HepG2 (cell line): ENCODE data around the gene MVB12A. TPM values are rescaled to one million over a fixed set of nuclear protein-coding genes. Genes with fewer than 3 reads are reported as not detected.

Experiments
- ELF1 ChIP-seq: sonication (generic); formaldehyde crosslinking; IDR thresholded peaks from 2 replicates; pipeline ENCODE4 v1.4.0; 2020; ENCODE audit warnings: missing genetic modification reagents
- GATAD2A ChIP-seq: IDR thresholded peaks from 2 replicates; pipeline ENCODE4 v1.6.1; 2016
- GMEB1 ChIP-seq: sonication (generic); formaldehyde crosslinking; IDR thresholded peaks from 2 replicates; pipeline ENCODE4 v1.5.1; 2020; ENCODE audit warnings: missing genetic modification reagents, mild to moderate bottlenecking, borderline replicate concordance
- HNRNPLL ChIP-seq: fragments of 200-400 bp; formaldehyde crosslinking; IDR thresholded peaks from 2 replicates; pipeline ENCODE4 v1.6.1; 2017; ENCODE audit warnings: mild to moderate bottlenecking, low read depth, low read length; ENCODE audit not compliant: poor library complexity, severe bottlenecking
- ISL2 ChIP-seq: sonication (generic); formaldehyde crosslinking; IDR thresholded peaks from 2 replicates; pipeline ENCODE4 v1.5.0; 2020; ENCODE audit warnings: missing genetic modification reagents
- KLF16 ChIP-seq, 2 experiments: sonication (generic) in 1 of 2; formaldehyde crosslinking in 1 of 2; IDR thresholded peaks; 2 replicates each; pipeline versions ENCODE4 v1.6.1 to v1.8.0; 2016 to 2023; ENCODE audit warnings: missing genetic modification reagents in 2 of 2, missing compliant biosample characterization in 1 of 2
- MXI1 ChIP-seq: IDR thresholded peaks from 3 replicates; pipeline ENCODE4 v1.6.1; 2012; ENCODE audit warnings: low read depth, low read length, inconsistent platforms, borderline replicate concordance
- MZF1 ChIP-seq: sonication (generic); formaldehyde crosslinking; IDR thresholded peaks from 2 replicates; pipeline ENCODE4 v1.8.1; 2023; ENCODE audit warnings: mild to moderate bottlenecking, missing genetic modification reagents, borderline replicate concordance
- NCOR1 ChIP-seq: fragments of 200-600 bp; sonication (generic); IDR thresholded peaks from 2 replicates; pipeline ENCODE4 v1.7.0; 2017; ENCODE audit warnings: antibody characterized with exemption, low read length, borderline replicate concordance
- NFYB ChIP-seq: sonication (generic); formaldehyde crosslinking; IDR thresholded peaks from 2 replicates; pipeline ENCODE4 v1.4.0; 2020; ENCODE audit warnings: missing genetic modification reagents
- PATZ1 ChIP-seq: sonication (generic); formaldehyde crosslinking; IDR thresholded peaks from 2 replicates; pipeline ENCODE4 v1.4.0; 2020; ENCODE audit warnings: missing genetic modification reagents
- PHF21A ChIP-seq: sonication (generic); formaldehyde crosslinking; IDR thresholded peaks from 2 replicates; pipeline ENCODE4 v1.5.0; 2020; ENCODE audit warnings: mild to moderate bottlenecking, missing genetic modification reagents
- POLR2G ChIP-seq: fragments of 200-400 bp; formaldehyde crosslinking; IDR thresholded peaks from 2 replicates; pipeline ENCODE4 v1.6.1; 2018; ENCODE audit warnings: mild to moderate bottlenecking, low read depth, low read length, moderate library complexity
- PRDM15 ChIP-seq: sonication (generic); formaldehyde crosslinking; IDR thresholded peaks from 2 replicates; pipeline ENCODE4 v1.4.0; 2020; ENCODE audit warnings: missing genetic modification reagents
- TGIF2 ChIP-seq: IDR thresholded peaks from 2 replicates; pipeline ENCODE4 v1.6.1; 2016; ENCODE audit warnings: control low read depth, missing compliant biosample characterization
- ZFP62 ChIP-seq: sonication (generic); formaldehyde crosslinking; IDR thresholded peaks from 2 replicates; pipeline ENCODE4 v1.4.0; 2020; ENCODE audit warnings: missing genetic modification reagents
- ZMAT3 ChIP-seq: sonication (generic); formaldehyde crosslinking; conservative IDR thresholded peaks from 2 replicates; pipeline ENCODE4 v1.7.0; 2021; ENCODE audit warnings: missing genetic modification reagents
- ZNF24 ChIP-seq: fragments of 450-650 bp; IDR thresholded peaks from 2 replicates; pipeline ENCODE4 v1.6.1; 2017; ENCODE audit warnings: antibody characterized with exemption, mild to moderate bottlenecking
- ZNF484 ChIP-seq: sonication (generic); formaldehyde crosslinking; IDR thresholded peaks from 2 replicates; pipeline ENCODE4 v1.5.1; 2020; ENCODE audit warnings: mild to moderate bottlenecking, low read depth, missing genetic modification reagents, borderline replicate concordance
- ZNF614 ChIP-seq: IDR thresholded peaks from 2 replicates; pipeline ENCODE4 v1.6.1; 2018; ENCODE audit warnings: missing biosample characterization, missing genetic modification reagents, inconsistent platforms, borderline replicate concordance
- ZNF737 ChIP-seq: sonication (generic); formaldehyde crosslinking; IDR thresholded peaks from 2 replicates; pipeline ENCODE4 v1.5.0; 2020; ENCODE audit warnings: missing genetic modification reagents, mild to moderate bottlenecking, borderline replicate concordance
- polyA plus RNA-seq, 8 experiments: library from polyadenylated mRNA; depleted of rRNA in 3 of 8; stranded (reverse) in 7 of 8; unstranded in 1 of 8; fragments of >200 nt; fragmentation: Illumina TruSeq in 4 of 8; extraction: Trizol in 4 of 8; gene quantifications; 2 replicates each; pipeline versions ENCODE4 v1.2.1 to v1.2.3, GENCODE V29; 2011 to 2016; ENCODE audit warnings: low read depth in 4 of 8, missing spikeins in 1 of 8, mixed read lengths in 1 of 8; ENCODE audit not compliant: insufficient read depth in 1 of 8
- total RNA-seq, 5 experiments: library from RNA; depleted of rRNA; stranded (reverse); fragments of >200 nt; fragmentation: Illumina TruSeq; extraction: Trizol; gene quantifications; 2 replicates each; pipeline ENCODE4 v1.2.3, GENCODE V29; 2016; ENCODE audit warnings: low read depth in 1 of 5

Gene MVB12A
- total and polyA plus RNA-seq, 2 of the 13 experiments (the other 11 are each of a cell fraction or from before 2014, with no cell fraction given): 35.7 to 36.1 TPM

- TF ChIP-seq MZF1 (CRISPR knock-in tag): no peak
- peak; percentile 82 for TF ChIP-seq HNRNPLL
- 0 out of 2 replicates have a peak, but pooled peaks have one; percentile 12 for TF ChIP-seq ELF1 (CRISPR knock-in tag)
- 0 out of 2 replicates have a peak, but pooled peaks have one; percentile 7 for TF ChIP-seq PHF21A (CRISPR knock-in tag)
- TF ChIP-seq TGIF2 (CRISPR knock-in tag): 0 out of 2 replicates have a peak, but pooled peaks have one; percentile 52
- TF ChIP-seq ZNF484 (CRISPR knock-in tag): no peak
- TF ChIP-seq NCOR1: no peak
- TF ChIP-seq ZNF737 (CRISPR knock-in tag): no peak
- peak; percentile 82; the same call in 1 of the 2 replicates for TF ChIP-seq PRDM15
- no peak for TF ChIP-seq ZMAT3 (CRISPR knock-in tag)
- TF ChIP-seq MXI1: peak; percentile 46; the same call in 1 of the 3 replicates
- TF ChIP-seq POLR2G: peak; percentile 55; the same call in 1 of the 2 replicates
- peak; percentile 80 for TF ChIP-seq PATZ1 (CRISPR knock-in tag)
- TF ChIP-seq KLF16 (CRISPR knock-in tag; IDR thresholded peaks at IDR 0.05): no peak
- no peak for TF ChIP-seq GMEB1
- TF ChIP-seq GATAD2A (CRISPR knock-in tag): no peak
- TF ChIP-seq NFYB: peak; percentile 85
- no peak for TF ChIP-seq ZNF614
- TF ChIP-seq ZFP62 (CRISPR knock-in tag): no peak
- TF ChIP-seq ZNF24: no peak
- no peak for TF ChIP-seq ISL2 (CRISPR knock-in tag)
Measured at GRCh38 chr19:17470068-17470841, 50.4 kb downstream of the MVB12A start, which contains the start of gene SLC27A1 (continued).
